Activated T-cell treated with anti-CD3 and anti-CD28 coated beads for 48 hours (primary cell): ENCODE data around the gene MFSD2A.
A peak's percentile ranks its signal among the peaks of the same experiment; 100 is the strongest.
"Not testable (repeated sequence)": the region's sequence is repeated elsewhere in the genome, so short reads cannot be mapped to it uniquely, and the experiment has no call there.

ENCODE experiments used
- DNase-seq: peaks from one replicate; pipeline ENCODE4 v3.0.0-alpha.2; 2020; ENCODE audit warnings: low read depth

MFSD2A gene

GRCh38 chr1:39954870-39955546 lies at the start of gene MFSD2A:
Gene MFSD2A, plus strand, starts transcription at chr1:39955145. Its CDS starts 148 bp downstream, at chr1:39955293.
- peak; percentile 92 for DNase-seq

- DNase-seq: no peak
Measured at GRCh38 chr1:39905172-39905571, 49.8 kb upstream of the MFSD2A start.

GRCh38 chr1:39907528-39908453 lies 47.2 kb upstream of the MFSD2A start:
- DNase-seq: no peak

GRCh38 chr1:39908534-39908933 lies 46.4 kb upstream of the MFSD2A start:
- no peak for DNase-seq

- DNase-seq: no peak
Measured at GRCh38 chr1:39910263-39910662, 44.7 kb upstream of the MFSD2A start.

GRCh38 chr1:39913136-39913535 lies 41.8 kb upstream of the MFSD2A start:
- DNase-seq: not testable (repeated sequence)

- DNase-seq: no peak
Measured at GRCh38 chr1:39915499-39916129, 39.3 kb upstream of the MFSD2A start.

- no peak for DNase-seq
Measured at GRCh38 chr1:39917825-39918224, 37.1 kb upstream of the MFSD2A start.

- peak; percentile 21 for DNase-seq
Measured at GRCh38 chr1:39919545-39919944, 35.4 kb upstream of the MFSD2A start.

GRCh38 chr1:39922251-39922688 lies 32.7 kb upstream of the MFSD2A start:
- no peak for DNase-seq

GRCh38 chr1:39925721-39926342 lies 29.1 kb upstream of the MFSD2A start:
- no peak for DNase-seq

GRCh38 chr1:39926343-39926793 lies 28.6 kb upstream of the MFSD2A start:
- no peak for DNase-seq

GRCh38 chr1:39926820-39927219 lies 28.1 kb upstream of the MFSD2A start:
- DNase-seq: no peak

GRCh38 chr1:39927538-39927937 lies 27.4 kb upstream of the MFSD2A start:
- no peak for DNase-seq

- DNase-seq: no peak
Measured at GRCh38 chr1:39928809-39929587, 25.9 kb upstream of the MFSD2A start.

- no peak for DNase-seq
Measured at GRCh38 chr1:39933956-39934941, 20.7 kb upstream of the MFSD2A start.

GRCh38 chr1:39936724-39937491 lies 18.0 kb upstream of the MFSD2A start:
- DNase-seq: no peak

- DNase-seq: no peak
Measured at GRCh38 chr1:39938856-39939255, 16.1 kb upstream of the MFSD2A start.

GRCh38 chr1:39940253-39940652 lies 14.7 kb upstream of the MFSD2A start:
- DNase-seq: no peak
